GM19035 (cell line): ENCODE measurements around the gene SMYD3.
"Not testable (repeated sequence)": the region's sequence is repeated elsewhere in the genome, so short reads cannot be mapped to it uniquely, and the experiment has no call there.

Experiments used
- ATAC-seq: cut with Tn5 transposase; IDR thresholded peaks from one replicate; pipeline ENCODE4 v1.9.1; 2021; ENCODE audit not compliant: unreplicated experiment

The SMYD3 gene

GRCh38 chr1:246081138-246081702 lies 425.9 kb downstream of the SMYD3 start:
- ATAC-seq: no peak

- no peak for ATAC-seq
These were observed 427.0 kb downstream of the SMYD3 start for GRCh38 chr1:246080031-246080430.

GRCh38 chr1:246078888-246079252 lies 428.2 kb downstream of the SMYD3 start:
- no peak for ATAC-seq

- ATAC-seq: no peak
These were observed 428.8 kb downstream of the SMYD3 start for GRCh38 chr1:246078126-246078887.

GRCh38 chr1:246077476-246077875 lies 429.6 kb downstream of the SMYD3 start:
- ATAC-seq: no peak

GRCh38 chr1:246074421-246074820 lies 432.7 kb downstream of the SMYD3 start:
- no peak for ATAC-seq

- no peak for ATAC-seq
These were observed 434.6 kb downstream of the SMYD3 start for GRCh38 chr1:246072456-246072955.

- ATAC-seq: not testable (repeated sequence)
These were observed 435.1 kb downstream of the SMYD3 start for GRCh38 chr1:246071981-246072380.

GRCh38 chr1:246071561-246071960 lies 435.5 kb downstream of the SMYD3 start:
- ATAC-seq: not testable (repeated sequence)

GRCh38 chr1:246069581-246069980 lies 437.5 kb downstream of the SMYD3 start:
- ATAC-seq: no peak

GRCh38 chr1:246068619-246069509 lies 438.2 kb downstream of the SMYD3 start:
- ATAC-seq: no peak

GRCh38 chr1:246068217-246068512 lies 438.9 kb downstream of the SMYD3 start:
- ATAC-seq: no peak

- ATAC-seq: no peak
These were observed 439.5 kb downstream of the SMYD3 start for GRCh38 chr1:246067432-246068216.

GRCh38 chr1:246066573-246066972 lies 440.5 kb downstream of the SMYD3 start:
- ATAC-seq: no peak

GRCh38 chr1:246065592-246065991 lies 441.5 kb downstream of the SMYD3 start:
- no peak for ATAC-seq

- no peak for ATAC-seq
These were observed 442.2 kb downstream of the SMYD3 start for GRCh38 chr1:246064891-246065290.

- no peak for ATAC-seq
These were observed 444.0 kb downstream of the SMYD3 start for GRCh38 chr1:246063013-246063616.

- ATAC-seq: no peak
These were observed 448.6 kb downstream of the SMYD3 start for GRCh38 chr1:246058466-246058865.

- no peak for ATAC-seq
These were observed 454.5 kb downstream of the SMYD3 start for GRCh38 chr1:246052603-246053002.

GRCh38 chr1:246051909-246052518 lies 455.1 kb downstream of the SMYD3 start:
- ATAC-seq: no peak
